PC-9 (cell line): ENCODE results near the gene HMSD. TPM values are rescaled to one million over a fixed set of nuclear protein-coding genes. Genes with fewer than 3 reads are reported as not detected.

Experiments
- BruUV-seq: library from RNA; stranded (reverse); fragments of 400-500 nt; replicated peaks from 2 replicates; lab custom pipeline; 2021; lab: Mats Ljungman, UMichigan
- CTCF ChIA-PET: fragments of 300-600 bp; sonication (Branson Sonifier 250); formaldehyde crosslinking; loops from one replicate; lab custom pipeline; 2022; ENCODE audit warnings: antibody characterized with exemption; lab: Charles Lee
- POLR2A ChIA-PET: fragments of 300-600 bp; sonication (Branson Sonifier 250); formaldehyde crosslinking; loops from one replicate; lab custom pipeline; 2022; ENCODE audit warnings: antibody characterized with exemption; ENCODE audit not compliant: unreplicated experiment; lab: Charles Lee
- DNase-seq, 2 experiments: peaks; one replicate each; pipeline versions ENCODE4 v3.0.0 to v3.0.0-alpha.2; 2015 to 2022; ENCODE audit warnings: mixed read lengths in 1 of 2
- H2AFZ ChIP-seq: fragments of 200-600 bp; sonication (generic); 2 replicates; pipeline ENCODE4 v1.8.1; 2017; ENCODE audit warnings: antibody characterized with exemption
- H3F3A ChIP-seq: fragments of 200-600 bp; sonication (generic); 2 replicates; pipeline ENCODE4 v1.8.1; 2017; ENCODE audit warnings: antibody characterized with exemption, mild to moderate bottlenecking, low read depth; ENCODE audit not compliant: insufficient read depth
- H3K27ac ChIP-seq: fragments of 200-600 bp; sonication (generic); 2 replicates; pipeline ENCODE4 v1.6.1; 2016; ENCODE audit warnings: mixed run types
- H3K27me3 ChIP-seq: fragments of 200-600 bp; sonication (generic); 2 replicates; pipeline ENCODE4 v1.6.1; 2016; ENCODE audit warnings: low read depth, mixed run types; ENCODE audit not compliant: insufficient read depth
- H3K36me3 ChIP-seq: fragments of 200-600 bp; sonication (generic); 2 replicates; pipeline ENCODE4 v1.6.1; 2016; ENCODE audit warnings: low read depth, mixed run types
- H3K4me1 ChIP-seq: fragments of 200-600 bp; sonication (generic); replicated peaks from 2 replicates; pipeline ENCODE4 v1.6.1; 2016; ENCODE audit warnings: mixed run types; ENCODE audit not compliant: insufficient read depth
- H3K4me2 ChIP-seq: fragments of 200-600 bp; sonication (generic); 2 replicates; pipeline ENCODE4 v1.6.1; 2017; ENCODE audit warnings: mixed run types
- H3K4me3 ChIP-seq: fragments of 200-600 bp; sonication (generic); 2 replicates; pipeline ENCODE4 v1.6.1; 2016; ENCODE audit warnings: mixed run types
- H3K79me2 ChIP-seq: fragments of 200-600 bp; sonication (generic); 2 replicates; pipeline ENCODE4 v1.6.1; 2017; ENCODE audit warnings: low read depth, mixed run types
- H3K9me2 ChIP-seq: fragments of 200-600 bp; sonication (generic); 2 replicates; pipeline ENCODE4 v1.8.1; 2017; ENCODE audit warnings: mild to moderate bottlenecking; ENCODE audit not compliant: insufficient read depth
- H3K9me3 ChIP-seq: fragments of 200-600 bp; sonication (generic); 2 replicates; pipeline ENCODE4 v1.8.1; 2016; ENCODE audit warnings: low read depth; ENCODE audit not compliant: insufficient read depth
- H4K20me1 ChIP-seq: fragments of 200-600 bp; sonication (generic); 2 replicates; pipeline ENCODE4 v1.8.1; 2017; ENCODE audit not compliant: insufficient read depth
- CTCF ChIP-seq: fragments of 200-600 bp; sonication (generic); conservative IDR thresholded peaks from 2 replicates; pipeline ENCODE4 v1.6.1; 2017; ENCODE audit warnings: mixed run types, antibody characterized with exemption, mild to moderate bottlenecking, moderate library complexity
- EZH2 ChIP-seq: fragments of 200-600 bp; sonication (generic); IDR thresholded peaks from 2 replicates; pipeline ENCODE4 v1.8.0; 2017; ENCODE audit warnings: antibody characterized with exemption, low read depth
- intact Hi-C: fragments of 100-400 bp; cut with micrococcal nuclease; formaldehyde crosslinking; loops from one replicate; pipeline ENCODE4 v1.10.0; 2022; ENCODE audit not compliant: unreplicated experiment
- total RNA-seq: library from RNA; stranded (reverse); gene quantifications from 2 replicates; pipeline ENCODE4 v1.2.3, GENCODE V29; 2021

Gene HMSD
- total RNA-seq, 1 experiment from 2014 or later, result not detected

- Histone ChIP-seq H3K4me1 (no peaks in the 10 kb centered on the region), H3F3A (no peaks in the 10 kb centered on the region; the same call in 1 of the 2 replicates), H3K27me3 (peaks cover 15% of the 10 kb centered on the region), H2AFZ (no peak overlapping the region), H3K9me2 (no peaks in the 10 kb centered on the region), H3K27ac (no peak overlapping the region), H3K4me3 (no peak overlapping the region), H3K36me3 (no peaks in the 10 kb centered on the region), H3K4me2 (no peak overlapping the region), H3K9me3 (no peaks in the 10 kb centered on the region; the same call in 1 of the 2 replicates), H4K20me1 (no peaks in the 10 kb centered on the region), H3K79me2 (no peaks in the 10 kb centered on the region)
- BruUV-seq, result no TSS peak
- intact Hi-C loops, result no loop called here
- DNase-seq, result no peak
- TF ChIP-seq CTCF (no peak), EZH2 (no peak)
- ChIA-PET CTCF (no interaction called here), POLR2A (no interaction called here)
These were observed 47.9 kb downstream of the HMSD start for GRCh38 chr18:63997041-63997440.

GRCh38 chr18:63997606-63998005 lies 48.5 kb downstream of the HMSD start:
- no TSS peak for BruUV-seq

GRCh38 chr18:63999871-64000270 lies 50.8 kb downstream of the HMSD start:
- POLR2A ChIA-PET, result no interaction called here
- no TSS peak for BruUV-seq
- Histone ChIP-seq H4K20me1 (no peaks in the 10 kb centered on the region), H3K27ac (no peak overlapping the region), H3K4me3 (no peak overlapping the region), H2AFZ (no peak overlapping the region), H3K9me2 (no peaks in the 10 kb centered on the region), H3K79me2 (no peaks in the 10 kb centered on the region), H3K9me3 (no peaks in the 10 kb centered on the region; the same call in 1 of the 2 replicates), H3K4me2 (no peak overlapping the region), H3F3A (no peaks in the 10 kb centered on the region), H3K4me1 (no peaks in the 10 kb centered on the region), H3K36me3 (no peaks in the 10 kb centered on the region), H3K27me3 (peaks cover 15% of the 10 kb centered on the region)
- DNase-seq, result no peak
- TF ChIP-seq EZH2 (no peak), CTCF (no peak)
- intact Hi-C loops, result no loop called here
- CTCF ChIA-PET, result no interaction called here

More at GRCh38 chr18:63997606-63998005, 48.5 kb downstream of the HMSD start:
- no peaks in the 10 kb centered on the region for H3K36me3 ChIP-seq
- no peaks in the 10 kb centered on the region for H3K79me2 ChIP-seq
- peaks cover 15% of the 10 kb centered on the region for H3K27me3 ChIP-seq
- H3K9me3 ChIP-seq, result no peaks in the 10 kb centered on the region; the same call in 1 of the 2 replicates
- H3K4me2 ChIP-seq, result no peak overlapping the region
- no peak overlapping the region for H3K27ac ChIP-seq
- TF ChIP-seq EZH2 (no peak), CTCF (no peak)
- POLR2A ChIA-PET, result no interaction called here
- no peak overlapping the region for H2AFZ ChIP-seq
- CTCF ChIA-PET, result no interaction called here
- no peak overlapping the region for H3K4me3 ChIP-seq
- DNase-seq, result no peak
- H4K20me1 ChIP-seq, result no peaks in the 10 kb centered on the region
- no peaks in the 10 kb centered on the region for H3K4me1 ChIP-seq
- intact Hi-C loops, result no loop called here
- no peaks in the 10 kb centered on the region for H3K9me2 ChIP-seq
- no peaks in the 10 kb centered on the region; the same call in 1 of the 2 replicates for H3F3A ChIP-seq
